Thymus (tissue), 11 donors: ENCODE data around the gene ZNF547. TPM values are rescaled to one million over a fixed set of nuclear protein-coding genes. Genes with fewer than 3 reads are reported as not detected.
A peak's percentile ranks its signal among the peaks of the same experiment; 100 is the strongest.

Experiments
- DNase-seq, 9 donors: peaks; one replicate each; pipeline ENCODE4 v3.0.0-alpha.2; 2013; ENCODE audit warnings: low spot score in 9 of 9, low read depth in 6 of 9, missing footprints in 1 of 9
- H3K27ac ChIP-seq, 2 donors: one replicate each; pipeline ENCODE4 v1.5.1; 2013; ENCODE audit warnings: control low read depth in 1 of 2, low read depth in 1 of 2, low read length in 1 of 2, mild to moderate bottlenecking in 1 of 2, moderate library complexity in 1 of 2
- H3K27me3 ChIP-seq, 2 donors: one replicate each; pipeline ENCODE4 v1.5.1; 2013; ENCODE audit warnings: low read length in 1 of 2; ENCODE audit not compliant: control insufficient read depth in 2 of 2, insufficient read depth in 1 of 2
- H3K36me3 ChIP-seq, 2 donors: one replicate each; pipeline ENCODE4 v1.5.1; 2013; ENCODE audit warnings: low read length in 1 of 2, mild to moderate bottlenecking in 1 of 2, moderate library complexity in 1 of 2; ENCODE audit not compliant: control insufficient read depth in 2 of 2, insufficient read depth in 2 of 2
- H3K4me1 ChIP-seq, 2 donors: one replicate each; pipeline ENCODE4 v1.5.1; 2013; ENCODE audit warnings: low read length in 2 of 2; ENCODE audit not compliant: control insufficient read depth in 2 of 2, insufficient read depth in 2 of 2
- H3K4me3 ChIP-seq, 2 donors: one replicate each; pipeline ENCODE4 v1.5.1; 2013; ENCODE audit warnings: low read length in 2 of 2, control low read depth in 1 of 2, mild to moderate bottlenecking in 1 of 2
- H3K9me3 ChIP-seq, 2 donors: one replicate each; pipeline ENCODE4 v1.5.1; 2013; ENCODE audit warnings: low read length in 1 of 2, mild to moderate bottlenecking in 1 of 2; ENCODE audit not compliant: control insufficient read depth in 2 of 2, insufficient read depth in 1 of 2
- WGBS: extraction: QIAGEN DNeasy Blood & Tissue Kit; methylation state at CpG from one replicate; pipeline ENCODE4 v1.1.7; 2013; 5-methylcytosine and 5-hydroxymethylcytosine counted together
- polyA plus RNA-seq: library from polyadenylated mRNA; stranded (reverse); fragments of 200-250 nt; gene quantifications from one replicate; pipeline ENCODE4 v1.2.3, GENCODE V29; 2013
- total RNA-seq: library from RNA; stranded (reverse); fragments of 120-200 nt; gene quantifications from one replicate; pipeline ENCODE4 v1.2.4, GENCODE V29; 2013
- donor health status: healthy.

The ZNF547 gene
- total and polyA plus RNA-seq, 2 donors: 4.3 to 7.2 TPM

- Histone ChIP-seq H3K27ac (peak within 1 kb of the TSS; percentile 6 to 64), H3K4me3 (peak within 1 kb of the TSS; percentile 87 to 90), H3K27me3 (no peaks in the 10 kb centered on the region), H3K9me3 (no peaks in the 10 kb centered on the region), H3K4me1 (peaks cover 9 to 12% of the 10 kb centered on the region in 2 donors), H3K36me3 (peaks cover 3 to 19% of the 10 kb centered on the region in 2 donors)
- under 1% methylated on average over 55 of the region's 55 CpGs for WGBS
- DNase-seq: peak; percentile 82 to 96 (median 91)
These were observed 47.7 kb downstream of the ZNF547 start, which contains the start of gene ZNF17 for GRCh38 chr19:57410877-57411671. TSS of gene ZNF17 (plus strand) at chr19:57411161. CDS start at chr19:57413616, 2,455 bp downstream.

- peaks cover 0 to 4% of the 10 kb centered on the region in 2 donors for H3K9me3 ChIP-seq
- WGBS: 96% methylated on average over 4 of the region's 4 CpGs
- H3K4me3 ChIP-seq: no peak overlapping the region
These were observed 56.1 kb downstream of the ZNF547 start for GRCh38 chr19:57419439-57419838.

DNA sequence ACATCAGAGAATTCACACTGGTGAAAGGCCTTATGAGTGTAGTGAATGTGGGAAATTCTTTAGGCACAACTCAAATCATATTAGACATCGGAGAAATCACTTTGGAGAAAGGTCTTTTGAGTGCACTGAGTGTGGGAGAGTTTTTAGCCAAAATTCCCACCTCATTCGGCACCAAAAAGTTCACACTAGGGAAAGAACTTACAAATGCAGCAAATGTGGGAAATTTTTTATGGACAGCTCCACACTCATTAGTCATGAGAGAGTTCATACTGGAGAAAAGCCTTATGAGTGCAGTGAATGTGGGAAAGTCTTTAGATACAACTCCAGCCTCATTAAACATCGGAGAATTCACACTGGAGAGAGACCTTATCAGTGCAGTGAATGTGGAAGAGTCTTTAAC is 57.7 kb downstream of the ZNF547 start:
- 98% methylated on average over 3 of the region's 3 CpGs for WGBS
- Histone ChIP-seq H3K36me3 (peaks cover 32% of the 10 kb centered on the region in 2 donors), H3K4me3 (no peak overlapping the region), H3K27me3 (no peaks in the 10 kb centered on the region), H3K27ac (no peak overlapping the region), H3K9me3 (peaks cover 0 to 4% of the 10 kb centered on the region in 2 donors), H3K4me1 (no peaks in the 10 kb centered on the region)
- DNase-seq: no peak

More at GRCh38 chr19:57419439-57419838, 56.1 kb downstream of the ZNF547 start:
- H3K27me3 ChIP-seq: no peaks in the 10 kb centered on the region
- DNase-seq: no peak
- H3K27ac ChIP-seq: no peak overlapping the region
- no peaks in the 10 kb centered on the region for H3K4me1 ChIP-seq
- H3K36me3 ChIP-seq: peaks cover 32 to 44% of the 10 kb centered on the region in 2 donors

Other genes with a start within 250 kb of the ZNF547 start
- not detected for gene USP29, start 243.6 kb upstream of the ZNF547 start, total RNA-seq
- not detected for gene USP29, start 243.6 kb upstream of the ZNF547 start, polyA plus RNA-seq
- gene ZIM3, start 218.3 kb upstream of the ZNF547 start, total RNA-seq: not detected
- not detected for gene ZIM3, start 218.3 kb upstream of the ZNF547 start, polyA plus RNA-seq
- 0.05 TPM for gene DUXA, start 196.1 kb upstream of the ZNF547 start, total RNA-seq
- gene DUXA, start 196.1 kb upstream of the ZNF547 start, polyA plus RNA-seq: 0.05 TPM
- 27.8 TPM for gene ZNF264, start 172.1 kb upstream of the ZNF547 start, total RNA-seq
- gene ZNF264, start 172.1 kb upstream of the ZNF547 start, polyA plus RNA-seq: 6.3 TPM
- gene AURKC, start 132.5 kb upstream of the ZNF547 start, total RNA-seq: 1.5 TPM
- gene AURKC, start 132.5 kb upstream of the ZNF547 start, polyA plus RNA-seq: 4.5 TPM
- 11.1 TPM for gene ZNF805, start 122.9 kb upstream of the ZNF547 start, total RNA-seq
- 1.3 TPM for gene ZNF805, start 122.9 kb upstream of the ZNF547 start, polyA plus RNA-seq
- 20.7 TPM for gene ZNF460, start 83.1 kb upstream of the ZNF547 start, total RNA-seq
- 1.4 TPM for gene ZNF460, start 83.1 kb upstream of the ZNF547 start, polyA plus RNA-seq
- 10.3 TPM for gene ZNF543, start 43.1 kb upstream of the ZNF547 start, total RNA-seq
- 3.9 TPM for gene ZNF543, start 43.1 kb upstream of the ZNF547 start, polyA plus RNA-seq
- 10.7 TPM for gene ZNF304, start 12.3 kb upstream of the ZNF547 start, total RNA-seq
- 7.9 TPM for gene ZNF304, start 12.3 kb upstream of the ZNF547 start, polyA plus RNA-seq
- gene TRAPPC2B, start within 50 bp of the ZNF547 start, total RNA-seq: 23.7 TPM
- 42.2 TPM for gene TRAPPC2B, start within 50 bp of the ZNF547 start, polyA plus RNA-seq
- gene ZNF548, start 26.3 kb downstream of the ZNF547 start, total RNA-seq: 14.7 TPM
- 26.4 TPM for gene ZNF548, start 26.3 kb downstream of the ZNF547 start, polyA plus RNA-seq
- gene ZNF17, start 47.6 kb downstream of the ZNF547 start, total RNA-seq: 10.4 TPM
- gene ZNF17, start 47.6 kb downstream of the ZNF547 start, polyA plus RNA-seq: 5.3 TPM
- gene ZNF749, start 71.8 kb downstream of the ZNF547 start, total RNA-seq: 11.2 TPM
- gene ZNF749, start 71.8 kb downstream of the ZNF547 start, polyA plus RNA-seq: 8.5 TPM
- 0.42 TPM for gene VN1R1, start 93.6 kb downstream of the ZNF547 start, total RNA-seq
- gene VN1R1, start 93.6 kb downstream of the ZNF547 start, polyA plus RNA-seq: 0.48 TPM
- gene ZNF772, start 114.0 kb downstream of the ZNF547 start, total RNA-seq: 17.0 TPM
- gene ZNF772, start 114.0 kb downstream of the ZNF547 start, polyA plus RNA-seq: 3.6 TPM
- 10.7 TPM for gene ZNF419, start 124.2 kb downstream of the ZNF547 start, total RNA-seq
- gene ZNF419, start 124.2 kb downstream of the ZNF547 start, polyA plus RNA-seq: 12.2 TPM
- 9.6 TPM for gene ZNF773, start 136.4 kb downstream of the ZNF547 start, total RNA-seq
- 7.0 TPM for gene ZNF773, start 136.4 kb downstream of the ZNF547 start, polyA plus RNA-seq
- gene ZNF549, start 163.8 kb downstream of the ZNF547 start, total RNA-seq: 7.0 TPM
- 6.3 TPM for gene ZNF549, start 163.8 kb downstream of the ZNF547 start, polyA plus RNA-seq
- gene ZNF550, start 196.3 kb downstream of the ZNF547 start, total RNA-seq: 11.8 TPM
- 8.0 TPM for gene ZNF550, start 196.3 kb downstream of the ZNF547 start, polyA plus RNA-seq
- 7.1 TPM for gene ZNF416, start 215.4 kb downstream of the ZNF547 start, total RNA-seq
- 4.4 TPM for gene ZNF416, start 215.4 kb downstream of the ZNF547 start, polyA plus RNA-seq
- 12.2 TPM for gene ZIK1, start 220.6 kb downstream of the ZNF547 start, total RNA-seq
- 6.0 TPM for gene ZIK1, start 220.6 kb downstream of the ZNF547 start, polyA plus RNA-seq
- gene ZNF530, start 236.3 kb downstream of the ZNF547 start, total RNA-seq: 6.2 TPM
- gene ZNF530, start 236.3 kb downstream of the ZNF547 start, polyA plus RNA-seq: 3.9 TPM